Lower leg skin (tissue), 3 donors: ENCODE data around the gene LBX2.

ENCODE experiments used
- CTCF ChIP-seq, 3 donors: fragments of 450-650 bp; IDR thresholded peaks; one replicate each; pipeline ENCODE4 v1.5.1; 2016; ENCODE audit warnings: antibody characterized with exemption in 3 of 3, mild to moderate bottlenecking in 3 of 3, moderate library complexity in 2 of 3
- POLR2A ChIP-seq, 2 donors: fragments of 450-650 bp; IDR thresholded peaks; one replicate each; pipeline ENCODE4 v1.6.1; 2016 to 2017; ENCODE audit warnings: antibody characterized with exemption in 2 of 2, mild to moderate bottlenecking in 1 of 2, moderate library complexity in 1 of 2

- TF ChIP-seq CTCF (IDR thresholded peaks at IDR 0.05) = no peak
- no peak for TF ChIP-seq POLR2A (IDR thresholded peaks at IDR 0.05)
These were observed 14.4 kb upstream of the LBX2 start for GRCh38 chr2:74513605-74514367.
